Measurements from ENCODE around the gene PSAP. TPM values are rescaled to one million over a fixed set of nuclear protein-coding genes. Genes with fewer than 3 reads are reported as not detected.

Gene PSAP
- polyA plus RNA-seq, 1 donor from 2014 or later: 651 TPM

DNA sequence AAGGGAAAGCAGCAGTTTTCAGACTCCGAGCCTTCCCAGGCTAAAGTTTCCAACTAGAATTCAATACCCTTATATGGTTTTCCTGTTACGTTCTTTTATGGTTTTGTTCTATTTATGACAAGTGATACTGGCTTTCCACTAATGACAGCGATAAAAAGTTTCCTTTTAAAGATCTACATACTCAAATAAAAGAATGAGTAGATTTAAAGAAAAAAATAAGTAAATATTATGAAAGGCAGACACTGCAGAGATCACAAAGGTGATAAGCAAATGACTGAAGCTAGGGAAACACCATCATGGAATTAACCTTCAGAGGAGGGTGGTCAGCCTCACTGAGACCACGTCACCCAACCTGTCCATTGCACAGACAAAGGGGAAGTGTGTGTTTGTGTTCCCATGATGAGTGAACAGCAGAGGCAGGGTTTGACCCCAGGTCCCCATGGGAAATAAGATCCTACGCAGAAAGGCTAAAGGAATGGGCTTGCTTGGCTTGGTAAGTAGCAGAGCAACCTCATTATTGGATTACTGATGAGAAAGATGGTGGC is 81.7 kb downstream of the PSAP start:
- no peak overlapping the region for H3K27ac ChIP-seq (ENCODE audit: low read length)

GRCh38 chr10:71767420-71768035 is 83.5 kb downstream of the PSAP start:
- Histone ChIP-seq H3F3A (ENCODE audit: insufficient read depth, low read length, poor library complexity, severe bottlenecking) (no peaks in the 10 kb centered on the region), H4K20me1 (ENCODE audit: insufficient read depth) (no peaks in the 10 kb centered on the region), H3K9ac (ENCODE audit: low read length) (no peak overlapping the region), H2AFZ (ENCODE audit: low read depth, low read length) (no peak overlapping the region), H3K36me3 (ENCODE audit: insufficient read depth, low read length) (no peaks in the 10 kb centered on the region), H3K4me2 (ENCODE audit: low read length) (no peak overlapping the region), H3K27ac (ENCODE audit: low read length) (no peak overlapping the region), H3K9me2 (ENCODE audit: insufficient read depth, low read length) (no peaks in the 10 kb centered on the region), H3K79me2 (replicated peaks; ENCODE audit: insufficient read depth, low read length) (no peaks in the 10 kb centered on the region), H3K27me3 (ENCODE audit: insufficient read depth, low read depth, low read length) (peaks cover 3% of the 10 kb centered on the region), H3K9me3 (ENCODE audit: low read length) (no peaks in the 10 kb centered on the region), H3K4me3 (ENCODE audit: low read length) (no peak overlapping the region)
- no peak for TF ChIP-seq EP300 (conservative IDR thresholded peaks at IDR 0.05; ENCODE audit: poor library complexity, severe bottlenecking)
- no peak for TF ChIP-seq EZH2 (IDR thresholded peaks at IDR 0.05; ENCODE audit: borderline replicate concordance, insufficient read depth, low read length, poor library complexity, severe bottlenecking)
- TF ChIP-seq CTCF (IDR thresholded peaks at IDR 0.05; ENCODE audit: poor library complexity, severe bottlenecking): no peak
- TF ChIP-seq MXI1 (conservative IDR thresholded peaks at IDR 0.05; ENCODE audit: poor library complexity, severe bottlenecking): no peak
- TF ChIP-seq, protein P1, sequence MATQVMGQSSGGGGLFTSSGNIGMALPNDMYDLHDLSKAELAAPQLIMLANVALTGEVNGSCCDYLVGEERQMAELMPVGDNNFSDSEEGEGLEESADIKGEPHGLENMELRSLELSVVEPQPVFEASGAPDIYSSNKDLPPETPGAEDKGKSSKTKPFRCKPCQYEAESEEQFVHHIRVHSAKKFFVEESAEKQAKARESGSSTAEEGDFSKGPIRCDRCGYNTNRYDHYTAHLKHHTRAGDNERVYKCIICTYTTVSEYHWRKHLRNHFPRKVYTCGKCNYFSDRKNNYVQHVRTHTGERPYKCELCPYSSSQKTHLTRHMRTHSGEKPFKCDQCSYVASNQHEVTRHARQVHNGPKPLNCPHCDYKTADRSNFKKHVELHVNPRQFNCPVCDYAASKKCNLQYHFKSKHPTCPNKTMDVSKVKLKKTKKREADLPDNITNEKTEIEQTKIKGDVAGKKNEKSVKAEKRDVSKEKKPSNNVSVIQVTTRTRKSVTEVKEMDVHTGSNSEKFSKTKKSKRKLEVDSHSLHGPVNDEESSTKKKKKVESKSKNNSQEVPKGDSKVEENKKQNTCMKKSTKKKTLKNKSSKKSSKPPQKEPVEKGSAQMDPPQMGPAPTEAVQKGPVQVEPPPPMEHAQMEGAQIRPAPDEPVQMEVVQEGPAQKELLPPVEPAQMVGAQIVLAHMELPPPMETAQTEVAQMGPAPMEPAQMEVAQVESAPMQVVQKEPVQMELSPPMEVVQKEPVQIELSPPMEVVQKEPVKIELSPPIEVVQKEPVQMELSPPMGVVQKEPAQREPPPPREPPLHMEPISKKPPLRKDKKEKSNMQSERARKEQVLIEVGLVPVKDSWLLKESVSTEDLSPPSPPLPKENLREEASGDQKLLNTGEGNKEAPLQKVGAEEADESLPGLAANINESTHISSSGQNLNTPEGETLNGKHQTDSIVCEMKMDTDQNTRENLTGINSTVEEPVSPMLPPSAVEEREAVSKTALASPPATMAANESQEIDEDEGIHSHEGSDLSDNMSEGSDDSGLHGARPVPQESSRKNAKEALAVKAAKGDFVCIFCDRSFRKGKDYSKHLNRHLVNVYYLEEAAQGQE (IDR thresholded peaks at IDR 0.05; ENCODE audit: borderline replicate concordance): no peak
- no peak for TF ChIP-seq RAD21 (conservative IDR thresholded peaks at IDR 0.05)
- TF ChIP-seq SMC3 (conservative IDR thresholded peaks at IDR 0.05; ENCODE audit: poor library complexity): no peak

More for the DNA sequence above, 81.7 kb downstream of the PSAP start:
- TF ChIP-seq CTCF (IDR thresholded peaks at IDR 0.05; ENCODE audit: poor library complexity, severe bottlenecking) (no peak), SMC3 (conservative IDR thresholded peaks at IDR 0.05; ENCODE audit: poor library complexity) (no peak), MXI1 (conservative IDR thresholded peaks at IDR 0.05; ENCODE audit: poor library complexity, severe bottlenecking) (no peak), EP300 (conservative IDR thresholded peaks at IDR 0.05; ENCODE audit: poor library complexity, severe bottlenecking) (no peak), POLR2AphosphoS5 (IDR thresholded peaks at IDR 0.05) (no peak), TAF1 (IDR thresholded peaks at IDR 0.05; ENCODE audit: low read depth) (no peak), RAD21 (conservative IDR thresholded peaks at IDR 0.05) (no peak), EZH2 (IDR thresholded peaks at IDR 0.05; ENCODE audit: borderline replicate concordance, insufficient read depth, low read length, poor library complexity, severe bottlenecking) (no peak)
- TF ChIP-seq, protein P1 (IDR thresholded peaks at IDR 0.05; ENCODE audit: borderline replicate concordance): no peak
- Histone ChIP-seq H2AFZ (ENCODE audit: low read depth, low read length) (no peak overlapping the region), H3K27me3 (ENCODE audit: insufficient read depth, low read depth, low read length) (peaks cover 21% of the 10 kb centered on the region), H3K4me3 (ENCODE audit: low read length) (no peak overlapping the region), H3K36me3 (ENCODE audit: insufficient read depth, low read length) (no peaks in the 10 kb centered on the region), H3K9me3 (ENCODE audit: low read length) (no peaks in the 10 kb centered on the region), H3K79me2 (replicated peaks; ENCODE audit: insufficient read depth, low read length) (no peaks in the 10 kb centered on the region), H4K20me1 (ENCODE audit: insufficient read depth) (no peaks in the 10 kb centered on the region), H3K9me2 (ENCODE audit: insufficient read depth, low read length) (no peaks in the 10 kb centered on the region), H3K4me2 (ENCODE audit: low read length) (no peak overlapping the region), H3K9ac (ENCODE audit: low read length) (no peak overlapping the region), H3F3A (ENCODE audit: insufficient read depth, low read length, poor library complexity, severe bottlenecking) (no peaks in the 10 kb centered on the region)

Data from neural cell (in vitro differentiated cells).